SK-N-SH (cell line): ENCODE results near the gene F2R. TPM values are rescaled to one million over a fixed set of nuclear protein-coding genes. Genes with fewer than 3 reads are reported as not detected.
"Not testable (repeated sequence)": the region's sequence is repeated elsewhere in the genome, so short reads cannot be mapped to it uniquely, and the experiment has no call there.

Experiments used
- CTCF ChIA-PET: fragments of 300-600, 350-600 bp; formaldehyde crosslinking; extraction: SDS; loops from one replicate; lab custom pipeline; 2021; lab: Yijun Ruan, JAX
- POLR2A ChIA-PET: fragments of 350-600 bp; sonication (Branson Sonifier 250); formaldehyde crosslinking; extraction: SDS; loops from one replicate; lab custom pipeline; 2020; ENCODE audit warnings: antibody characterized with exemption, inconsistent platforms; lab: Yijun Ruan, JAX
- DNase-seq: peaks from one replicate; pipeline ENCODE4 v3.0.0; 2012
- H2AFZ ChIP-seq: fragments of 200-600 bp; sonication (generic); 2 replicates; pipeline ENCODE4 v1.8.1; 2016; ENCODE audit warnings: antibody characterized with exemption, mild to moderate bottlenecking, low read depth
- H3F3A ChIP-seq: fragments of 200-600 bp; sonication (generic); replicated peaks from 2 replicates; pipeline ENCODE3; 2016; ENCODE audit warnings: antibody characterized with exemption, mild to moderate bottlenecking; ENCODE audit not compliant: insufficient read depth
- H3K27ac ChIP-seq, 2 experiments: fragments of 200-500 bp in 1 of 2; fragments of 200-600 bp in 1 of 2; sonication (Bioruptor generic) in 1 of 2; sonication (generic), shearing (Covaris generic) in 1 of 2; 2 replicates each; pipeline versions ENCODE4 v1.5.1 to v1.6.1; 2014 to 2016; ENCODE audit warnings: low read depth in 2 of 2, inconsistent platforms in 1 of 2, low read length in 1 of 2, mild to moderate bottlenecking in 1 of 2, mixed read lengths in 1 of 2
- H3K27me3 ChIP-seq: fragments of 200-600 bp; sonication (generic), shearing (Covaris generic); 2 replicates; pipeline ENCODE4 v1.6.1; 2016; ENCODE audit warnings: mixed run types; ENCODE audit not compliant: insufficient read depth
- H3K36me3 ChIP-seq, 2 experiments: fragments of 200-500 bp in 1 of 2; fragments of 200-600 bp in 1 of 2; sonication (Bioruptor generic) in 1 of 2; sonication (generic) in 1 of 2; replicated peaks in 1 of 2; 2 replicates each; pipeline versions ENCODE3 to v1.5.1; 2014 to 2016; ENCODE audit warnings: low read length in 1 of 2, mild to moderate bottlenecking in 1 of 2; ENCODE audit not compliant: insufficient read depth in 2 of 2, control insufficient read depth in 1 of 2
- H3K4me1 ChIP-seq, 2 experiments: fragments of 200-500 bp in 1 of 2; fragments of 200-600 bp in 1 of 2; sonication (Bioruptor generic) in 1 of 2; sonication (generic), shearing (Covaris generic) in 1 of 2; 2 replicates each; pipeline versions ENCODE4 v1.5.1 to v1.6.1; 2014 to 2016; ENCODE audit warnings: low read depth in 1 of 2, low read length in 1 of 2, mixed run types in 1 of 2; ENCODE audit not compliant: insufficient read depth in 2 of 2, control insufficient read depth in 1 of 2
- H3K4me2 ChIP-seq: fragments of 200-600 bp; sonication (generic), shearing (Covaris generic); 2 replicates; pipeline ENCODE4 v1.6.1; 2017; ENCODE audit warnings: mixed run types
- H3K4me3 ChIP-seq, 2 experiments: fragments of 200-500 bp in 1 of 2; fragments of 200-600 bp in 1 of 2; sonication (Bioruptor generic) in 1 of 2; sonication (generic), shearing (Covaris generic) in 1 of 2; 2 replicates each; pipeline versions ENCODE4 v1.5.1 to v1.8.1; 2014 to 2016; ENCODE audit warnings: low read depth in 2 of 2, inconsistent platforms in 1 of 2, low read length in 1 of 2, mild to moderate bottlenecking in 1 of 2, mixed read lengths in 1 of 2, moderate library complexity in 1 of 2
- H3K79me2 ChIP-seq: fragments of 200-600 bp; sonication (generic); 2 replicates; pipeline ENCODE4 v1.8.1; 2017; ENCODE audit warnings: mild to moderate bottlenecking; ENCODE audit not compliant: insufficient read depth
- H3K9ac ChIP-seq: fragments of 200-600 bp; sonication (generic); 2 replicates; pipeline ENCODE4 v1.6.1; 2017; ENCODE audit warnings: mixed run types
- H3K9me2 ChIP-seq: fragments of 200-600 bp; sonication (generic); 2 replicates; pipeline ENCODE4 v1.6.1; 2017; ENCODE audit warnings: mixed run types
- H3K9me3 ChIP-seq: fragments of 200-600 bp; sonication (generic); 2 replicates; pipeline ENCODE4 v1.6.1; 2017; ENCODE audit warnings: mixed run types, mild to moderate bottlenecking, moderate library complexity
- H4K20me1 ChIP-seq: fragments of 200-600 bp; sonication (generic); 2 replicates; pipeline ENCODE4 v1.6.1; 2017; ENCODE audit warnings: mild to moderate bottlenecking, mixed run types; ENCODE audit not compliant: insufficient read depth
- CHD2 ChIP-seq: fragments of 150-350 bp; IDR thresholded peaks from 2 replicates; pipeline ENCODE4 v1.6.1; 2018; ENCODE audit warnings: low read length; ENCODE audit not compliant: partially characterized antibody
- EP300 ChIP-seq, 2 experiments: IDR thresholded peaks; 2 replicates each; pipeline versions ENCODE4 v1.4.0 to v1.6.1; 2012; ENCODE audit warnings: borderline replicate concordance in 1 of 2, low read depth in 1 of 2, low read length in 1 of 2
- EZH2phosphoT487 ChIP-seq: fragments of 200-600 bp; sonication (generic); IDR thresholded peaks from 2 replicates; pipeline ENCODE4 v1.6.1; 2017; ENCODE audit warnings: low read depth, mixed run types, mild to moderate bottlenecking, antibody characterized with exemption, moderate library complexity, borderline replicate concordance
- GATA2 ChIP-seq: sonication (generic); formaldehyde crosslinking; IDR thresholded peaks from 2 replicates; pipeline ENCODE4 v1.5.0; 2020; ENCODE audit warnings: mild to moderate bottlenecking, missing genetic modification reagents
- JUND ChIP-seq: IDR thresholded peaks from 2 replicates; pipeline ENCODE4 v1.4.0; 2012
- MEF2A ChIP-seq: IDR thresholded peaks from 2 replicates; pipeline ENCODE4 v1.4.0; 2012; ENCODE audit warnings: low read depth, borderline replicate concordance
- MXI1 ChIP-seq: IDR thresholded peaks from 2 replicates; pipeline ENCODE4 v1.6.1; 2012; ENCODE audit warnings: mild to moderate bottlenecking, low read depth, low read length, improper control_type of control experiment
- NFIC ChIP-seq: IDR thresholded peaks from 2 replicates; pipeline ENCODE4 v1.4.0; 2012; ENCODE audit warnings: borderline replicate concordance
- NRF1 ChIP-seq: IDR thresholded peaks from 2 replicates; pipeline ENCODE4 v1.6.1; 2012; ENCODE audit warnings: low read depth, mild to moderate bottlenecking, low read length
- RAD21 ChIP-seq: IDR thresholded peaks from 2 replicates; pipeline ENCODE4 v1.6.1; 2012; ENCODE audit warnings: mild to moderate bottlenecking, low read length
- RCOR1 ChIP-seq: fragments of 150-350 bp; IDR thresholded peaks from 2 replicates; pipeline ENCODE4 v1.6.1; 2017; ENCODE audit warnings: antibody characterized with exemption, low read length
- RXRA ChIP-seq: IDR thresholded peaks from 2 replicates; pipeline ENCODE4 v1.4.0; 2012; ENCODE audit warnings: low read depth, mild to moderate bottlenecking, borderline replicate concordance
- SIN3A ChIP-seq: IDR thresholded peaks from 2 replicates; pipeline ENCODE4 v1.6.1; 2012; ENCODE audit warnings: low read depth, mild to moderate bottlenecking, low read length, moderate library complexity, borderline replicate concordance
- TCF12 ChIP-seq: IDR thresholded peaks from 2 replicates; pipeline ENCODE4 v1.4.0; 2012
- USF2 ChIP-seq: fragments of 150-350 bp; IDR thresholded peaks from 2 replicates; pipeline ENCODE4 v1.6.1; 2017; ENCODE audit warnings: antibody characterized with exemption, low read length, low read depth, borderline replicate concordance
- YY1 ChIP-seq: IDR thresholded peaks from 2 replicates; pipeline ENCODE4 v1.4.0; 2012; ENCODE audit warnings: low read depth, mild to moderate bottlenecking
- WGBS: methylation state at CpG from one replicate; pipeline ENCODE4 v1.1.6; 2017; ENCODE audit warnings: low lambda C conversion rate; 5-methylcytosine and 5-hydroxymethylcytosine counted together
- polyA plus RNA-seq, 3 experiments: library from polyadenylated mRNA; depleted of rRNA; stranded (reverse); fragments of >200 nt; gene quantifications; 2 replicates each; pipeline ENCODE4 v1.2.3, GENCODE V29; 2012
- TF ChIP-seq, protein P1 (sequence below): IDR thresholded peaks from 2 replicates; pipeline ENCODE4 v1.4.0; 2012; ENCODE audit warnings: low read depth, borderline replicate concordance
- TF ChIP-seq, protein P2 (sequence below): fragments of 200-600 bp; sonication (generic); IDR thresholded peaks from 2 replicates; pipeline ENCODE4 v1.6.1; 2017; ENCODE audit warnings: antibody characterized with exemption, mild to moderate bottlenecking, moderate library complexity

The F2R gene
- polyA plus RNA-seq, 1 of the 3 experiments (the other 2 are of a cell fraction), result 212 TPM

DNA sequence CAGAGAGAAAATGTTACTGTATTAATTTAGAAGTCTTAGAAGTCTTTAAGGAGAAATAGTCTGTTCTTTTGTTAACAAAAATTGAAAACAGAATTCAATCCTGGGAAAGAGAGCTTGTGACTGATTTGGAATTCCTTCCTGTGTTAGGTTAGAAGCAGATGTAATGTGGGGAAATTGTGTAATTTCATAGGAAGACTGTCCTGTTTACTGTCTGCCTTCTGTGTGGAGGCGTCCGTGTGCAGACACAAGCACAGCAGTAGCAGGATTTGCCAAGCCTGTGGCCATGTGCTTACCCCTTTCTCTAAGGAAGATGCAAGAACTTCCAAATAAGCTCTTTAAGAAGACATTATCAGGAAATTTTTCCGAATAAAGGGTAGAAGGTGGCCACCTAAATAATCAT, 36.7 kb upstream of the F2R start:
- no peak overlapping the region for H3K4me2 ChIP-seq
- H3K27me3 ChIP-seq, result no peaks in the 10 kb centered on the region
- DNase-seq, result no peak
- CTCF ChIA-PET, result no interaction called here
- H3K9me2 ChIP-seq, result no peaks in the 10 kb centered on the region
- H2AFZ ChIP-seq, result 0 out of 2 replicates have a peak overlapping the region, but pooled peaks have one; percentile 36
- POLR2A ChIA-PET, result no interaction called here
- H3K9ac ChIP-seq, result no peak overlapping the region
- H3K9me3 ChIP-seq, result no peaks in the 10 kb centered on the region
- no peaks in the 10 kb centered on the region for H3K36me3 ChIP-seq
- H3F3A ChIP-seq, result no peaks in the 10 kb centered on the region
- WGBS, result 55% methylated on average over 3 of the region's 3 CpGs
- H3K27ac ChIP-seq, result peak overlapping the region in 1 of 2 experiments; percentile 69; a peak in 2 of 4 replicates
- H3K4me1 ChIP-seq, result peaks cover 0 to 7% of the 10 kb centered on the region in 2 experiments; a peak in 2 of 4 replicates
- no peaks in the 10 kb centered on the region for H4K20me1 ChIP-seq
- H3K79me2 ChIP-seq, result no peaks in the 10 kb centered on the region
- TF ChIP-seq GATA2 (no peak), USF2 (no peak), NFIC (no peak), NRF1 (no peak), CHD2 (no peak), MXI1 (no peak), RXRA (no peak), RCOR1 (no peak)
- TF ChIP-seq, protein P1, sequence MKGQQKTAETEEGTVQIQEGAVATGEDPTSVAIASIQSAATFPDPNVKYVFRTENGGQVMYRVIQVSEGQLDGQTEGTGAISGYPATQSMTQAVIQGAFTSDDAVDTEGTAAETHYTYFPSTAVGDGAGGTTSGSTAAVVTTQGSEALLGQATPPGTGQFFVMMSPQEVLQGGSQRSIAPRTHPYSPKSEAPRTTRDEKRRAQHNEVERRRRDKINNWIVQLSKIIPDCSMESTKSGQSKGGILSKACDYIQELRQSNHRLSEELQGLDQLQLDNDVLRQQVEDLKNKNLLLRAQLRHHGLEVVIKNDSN, result no peak
- no peak overlapping the region for H3K4me3 ChIP-seq

DNA sequence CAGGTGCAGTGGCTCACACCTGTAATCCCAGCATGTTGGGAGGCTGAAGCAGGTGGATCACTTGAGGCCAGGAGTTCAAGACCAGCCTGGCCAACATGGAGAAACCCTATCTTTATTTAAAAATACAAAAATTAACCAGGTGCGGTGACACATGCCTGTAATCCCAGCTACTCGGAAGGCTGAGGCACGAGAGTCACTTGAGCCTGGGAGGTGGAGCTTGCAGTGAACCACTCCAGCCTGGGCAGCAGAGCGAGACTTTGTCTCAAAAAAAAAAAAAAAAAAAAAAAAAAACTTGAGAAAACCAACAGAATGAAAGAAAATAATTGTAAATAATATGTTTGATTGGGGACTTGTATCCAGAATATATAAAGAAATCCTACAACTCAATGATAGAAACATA, 35.1 kb upstream of the F2R start:
- peaks cover 7 to 18% of the 10 kb centered on the region in 2 experiments; a peak in 3 of 4 replicates for H3K4me1 ChIP-seq
- H4K20me1 ChIP-seq, POLR2A ChIA-PET, DNase-seq, H3K27me3 ChIP-seq, H3K9ac ChIP-seq, H2AFZ ChIP-seq, H3K4me2 ChIP-seq, H3F3A ChIP-seq, H3K4me3 ChIP-seq, H3K27ac ChIP-seq, H3K9me2 ChIP-seq, H3K9me3 ChIP-seq, H3K79me2 ChIP-seq, H3K36me3 ChIP-seq, CTCF ChIA-PET: not testable (repeated sequence)
- WGBS, result 96% methylated on average over 4 of the region's 4 CpGs

- Histone ChIP-seq H3F3A (no peaks in the 10 kb centered on the region), H4K20me1 (no peaks in the 10 kb centered on the region), H2AFZ (no peak overlapping the region), H3K4me3 (no peak overlapping the region), H3K27me3 (no peaks in the 10 kb centered on the region), H3K4me1 (peaks cover 7 to 21% of the 10 kb centered on the region in 2 experiments; a peak in 3 of 4 replicates), H3K9me2 (no peaks in the 10 kb centered on the region), H3K36me3 (no peaks in the 10 kb centered on the region), H3K4me2 (no peak overlapping the region), H3K79me2 (no peaks in the 10 kb centered on the region), H3K9me3 (no peaks in the 10 kb centered on the region), H3K9ac (no peak overlapping the region), H3K27ac (no peak overlapping the region)
- ChIA-PET POLR2A (no interaction called here), CTCF (interaction anchor here (0.7 kb wide), 1 partner anchor 255 kb away, joined by 3 read pairs; no protein-coding TSS in a partner anchor)
- WGBS, result 85% methylated on average over 4 of the region's 4 CpGs
- DNase-seq, result no peak
- no peak for TF ChIP-seq MEF2A
- TF ChIP-seq RAD21, result no peak
- TF ChIP-seq TCF12, result no peak
- TF ChIP-seq JUND, result no peak
- TF ChIP-seq, protein P2, sequence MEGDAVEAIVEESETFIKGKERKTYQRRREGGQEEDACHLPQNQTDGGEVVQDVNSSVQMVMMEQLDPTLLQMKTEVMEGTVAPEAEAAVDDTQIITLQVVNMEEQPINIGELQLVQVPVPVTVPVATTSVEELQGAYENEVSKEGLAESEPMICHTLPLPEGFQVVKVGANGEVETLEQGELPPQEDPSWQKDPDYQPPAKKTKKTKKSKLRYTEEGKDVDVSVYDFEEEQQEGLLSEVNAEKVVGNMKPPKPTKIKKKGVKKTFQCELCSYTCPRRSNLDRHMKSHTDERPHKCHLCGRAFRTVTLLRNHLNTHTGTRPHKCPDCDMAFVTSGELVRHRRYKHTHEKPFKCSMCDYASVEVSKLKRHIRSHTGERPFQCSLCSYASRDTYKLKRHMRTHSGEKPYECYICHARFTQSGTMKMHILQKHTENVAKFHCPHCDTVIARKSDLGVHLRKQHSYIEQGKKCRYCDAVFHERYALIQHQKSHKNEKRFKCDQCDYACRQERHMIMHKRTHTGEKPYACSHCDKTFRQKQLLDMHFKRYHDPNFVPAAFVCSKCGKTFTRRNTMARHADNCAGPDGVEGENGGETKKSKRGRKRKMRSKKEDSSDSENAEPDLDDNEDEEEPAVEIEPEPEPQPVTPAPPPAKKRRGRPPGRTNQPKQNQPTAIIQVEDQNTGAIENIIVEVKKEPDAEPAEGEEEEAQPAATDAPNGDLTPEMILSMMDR, result no peak
- TF ChIP-seq SIN3A, result no peak
- TF ChIP-seq EZH2phosphoT487, result no peak
- no peak for TF ChIP-seq MXI1
- no peak for TF ChIP-seq EP300 (IDR thresholded peaks at IDR 0.05; ENCODE audit: borderline replicate concordance in 1 of 2, low read depth in 1 of 2, low read length in 1 of 2)
- no peak for TF ChIP-seq GATA2
- no peak for TF ChIP-seq YY1
Observed at GRCh38 chr5:76681287-76681686, 34.6 kb upstream of the F2R start.
